Measurements from ENCODE around the gene ALKAL2. TPM values are rescaled to one million over a fixed set of nuclear protein-coding genes. Genes with fewer than 3 reads are reported as not detected.

The ALKAL2 gene
- polyA plus RNA-seq, 3 donors: 4.9 to 6.1 (median 6.1) TPM

DNA sequence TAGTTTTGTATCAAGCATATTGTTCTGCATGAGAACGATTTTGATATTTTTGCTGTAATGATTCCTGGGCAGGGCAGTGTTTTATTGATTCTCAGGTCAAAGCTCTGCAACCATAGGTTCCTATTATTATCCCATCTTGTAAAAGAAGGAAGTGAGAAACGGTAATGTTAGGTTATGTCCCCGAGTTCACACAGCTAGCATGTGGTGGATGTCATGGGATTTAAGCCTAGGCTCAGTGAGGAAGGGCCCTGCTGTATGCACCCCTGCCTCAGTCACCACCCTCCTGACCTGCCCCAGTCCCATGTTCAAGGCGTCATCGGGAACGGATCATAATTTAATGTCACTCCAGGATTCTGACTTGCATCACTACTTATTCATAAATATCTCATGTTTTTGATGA, 12.4 kb downstream of the ALKAL2 start:
- no peak for DNase-seq

DNA sequence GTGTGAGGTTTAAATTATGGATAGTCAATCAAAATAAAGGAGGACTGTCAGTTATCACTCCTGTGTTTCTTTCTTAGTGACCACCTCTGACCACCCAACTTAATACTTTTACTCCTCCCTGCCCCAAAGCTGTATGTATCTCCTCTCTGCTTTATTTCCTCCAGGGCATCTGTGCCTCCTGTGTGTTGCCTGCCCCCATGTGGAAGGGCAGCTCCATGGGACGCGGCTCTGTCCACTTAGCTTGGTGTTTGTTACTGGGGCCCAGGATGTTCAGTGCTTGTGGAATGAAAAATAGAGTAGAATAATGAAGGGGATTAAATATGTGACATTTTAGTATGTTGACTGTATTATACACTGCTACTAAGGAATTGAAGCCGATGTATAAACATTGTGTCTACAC, 13.4 kb downstream of the ALKAL2 start:
- DNase-seq: no peak

DNA sequence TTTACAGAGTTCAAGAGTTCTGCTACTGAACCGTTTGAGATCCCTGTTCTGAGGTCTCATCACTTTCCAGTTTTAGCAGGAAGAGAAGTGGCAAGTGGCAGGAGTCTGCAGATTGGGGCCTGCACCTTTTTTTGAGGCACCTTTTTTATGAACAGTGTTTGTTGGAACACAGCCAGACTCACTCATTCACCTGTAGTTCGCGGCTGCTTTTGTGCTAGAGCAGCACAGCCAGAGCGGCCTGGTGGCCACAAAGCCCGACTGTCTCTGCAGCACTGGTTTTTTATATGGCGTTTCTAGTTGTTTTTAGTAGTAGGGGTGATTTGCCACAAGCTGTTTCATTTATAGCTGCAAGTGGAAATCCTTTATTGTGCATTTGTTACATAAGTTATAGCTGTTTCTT, 14.6 kb downstream of the ALKAL2 start:
- no peak for DNase-seq

DNA sequence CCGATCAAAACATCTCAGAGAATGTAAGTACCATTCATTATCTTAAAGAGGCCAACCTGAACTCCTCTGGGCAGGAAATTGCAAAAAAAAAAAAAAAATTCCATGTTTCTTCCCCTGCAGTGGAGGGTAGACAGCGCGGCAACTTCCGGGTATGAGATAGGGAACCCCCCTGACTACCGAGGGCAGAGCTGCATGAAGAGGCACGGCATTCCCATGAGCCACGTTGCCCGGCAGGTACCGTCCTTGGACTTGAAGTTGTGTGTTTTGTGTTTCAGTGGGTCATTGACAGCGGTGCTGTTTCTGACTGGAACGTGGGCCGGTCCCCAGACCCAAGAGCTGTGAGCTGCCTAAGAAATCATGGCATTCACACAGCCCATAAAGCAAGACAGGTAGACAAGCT, 16.0 kb downstream of the ALKAL2 start:
- no peak for DNase-seq

DNA sequence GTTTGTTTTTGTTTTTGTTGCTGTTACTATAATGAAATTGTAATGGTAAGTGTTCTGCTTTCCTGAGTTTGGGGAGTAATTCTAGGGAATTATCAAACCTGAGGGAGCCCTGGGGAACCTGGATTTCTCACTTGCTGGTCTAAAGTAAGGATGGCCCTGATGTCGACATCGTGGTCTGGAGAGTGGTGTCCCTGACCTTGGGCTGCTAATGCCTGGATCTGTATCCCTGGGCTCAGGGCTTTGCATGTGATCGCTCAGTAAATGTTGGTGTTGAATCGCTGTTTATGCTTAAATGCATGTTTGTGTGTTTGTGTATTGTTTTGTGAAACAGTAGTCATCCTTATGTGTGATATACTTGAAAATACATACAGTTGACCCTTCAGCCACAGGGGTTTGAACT, 17.0 kb downstream of the ALKAL2 start:
- DNase-seq: no peak

DNA sequence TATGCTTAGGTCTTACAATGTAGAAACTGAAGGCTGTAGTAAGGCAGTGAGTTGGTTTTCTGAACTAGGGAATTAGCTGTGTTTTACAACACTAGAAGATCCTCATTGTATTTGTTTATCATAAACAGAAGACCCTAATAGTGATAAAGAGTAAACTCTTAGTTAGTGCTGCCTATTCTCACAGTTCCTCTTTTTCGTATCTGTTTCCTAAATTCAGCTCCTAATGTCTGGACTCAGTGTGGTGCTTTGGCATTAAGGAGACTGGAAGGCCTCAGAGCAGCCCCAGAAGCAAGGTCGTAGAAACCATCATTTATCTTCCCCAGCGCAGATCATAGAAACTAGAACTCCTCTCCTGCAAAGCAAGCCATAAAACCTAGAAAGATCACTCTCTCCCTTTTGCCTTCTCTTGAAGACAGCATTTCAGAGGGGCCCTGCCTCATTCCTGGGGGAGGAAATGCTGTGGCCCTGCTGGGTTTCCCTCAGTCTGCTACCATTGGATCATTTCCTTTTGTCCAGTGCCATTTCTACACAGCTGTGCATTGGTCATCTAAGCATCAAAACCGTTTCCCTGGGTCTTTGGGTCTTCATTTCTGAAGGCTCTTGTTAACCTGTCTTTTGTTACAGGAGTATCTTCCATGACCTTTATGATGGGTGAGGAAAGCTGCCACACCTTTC, 18.4 kb downstream of the ALKAL2 start:
- no peak for DNase-seq

DNA sequence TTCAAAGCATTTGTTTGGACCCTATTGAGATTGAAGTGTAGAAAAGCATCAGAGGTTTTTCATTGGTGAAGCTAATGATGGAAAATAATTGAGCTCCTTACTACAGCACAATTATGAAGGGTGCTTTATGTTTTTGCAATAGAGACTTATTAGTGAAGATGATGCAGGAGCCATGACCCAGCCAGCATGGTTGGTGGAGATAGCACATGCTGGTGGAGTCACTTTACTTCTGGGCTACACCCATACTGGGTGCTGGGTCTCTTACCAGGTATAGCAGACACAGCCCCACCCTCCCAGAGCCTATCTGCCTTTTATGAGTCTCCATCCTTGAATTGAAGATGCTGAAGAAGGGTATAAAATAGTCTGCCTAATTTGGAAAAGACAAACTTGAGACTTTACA, 19.6 kb downstream of the ALKAL2 start:
- no peak for DNase-seq

DNA sequence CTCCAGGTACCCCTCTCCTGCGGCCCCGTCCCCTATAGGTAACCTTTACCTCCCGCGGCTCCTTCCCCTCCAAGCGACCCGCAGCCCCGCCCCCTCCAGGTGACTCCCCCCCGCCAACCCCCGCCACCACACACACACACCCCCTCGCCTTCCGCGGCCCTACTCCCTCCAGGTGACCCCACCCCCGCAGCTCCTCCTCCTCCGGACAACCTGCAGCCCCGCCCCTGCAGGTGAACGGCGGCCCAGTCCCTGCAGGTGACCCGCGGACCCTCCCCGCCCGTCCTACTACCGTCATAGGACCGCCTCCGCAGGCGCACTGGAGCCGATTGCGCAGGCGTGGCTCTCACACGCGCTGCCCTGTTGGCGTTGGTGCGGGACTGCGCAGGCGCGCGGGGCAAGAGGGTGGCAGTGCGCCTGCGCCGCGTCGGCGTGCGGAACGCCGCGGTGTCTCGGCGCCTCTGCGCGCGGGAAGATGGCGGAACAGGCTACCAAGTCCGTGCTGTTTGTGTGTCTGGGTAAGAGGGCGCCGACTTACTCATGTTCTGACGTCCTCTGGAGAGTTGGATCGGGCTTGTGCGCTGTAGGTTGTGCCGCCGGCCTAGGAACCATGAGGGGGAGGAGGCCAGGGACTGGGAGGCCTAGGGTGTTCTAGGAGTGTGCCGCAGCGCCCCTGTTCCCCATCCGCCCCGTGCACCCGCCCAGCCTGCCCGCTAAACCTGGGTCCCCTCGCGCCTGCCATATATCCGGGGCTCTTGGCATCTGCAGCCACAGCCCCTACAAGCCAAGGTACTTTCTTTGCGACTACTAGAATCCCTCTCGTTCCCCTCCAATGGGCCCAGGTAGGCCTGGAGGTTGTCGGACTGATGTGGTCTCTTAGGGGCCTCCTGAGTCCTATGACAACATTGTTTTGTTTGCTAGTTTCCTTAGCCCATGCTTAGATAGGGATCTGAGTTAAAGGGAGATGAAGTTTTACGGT, 23.1 kb downstream of the ALKAL2 start, which contains the start of gene ACP1:
ACP1 (plus strand) TSS at position 455 of the 976 bp plus-strand sequence; CDS start at position 473, 18 bp downstream.
- DNase-seq: peak; percentile 96

DNA sequence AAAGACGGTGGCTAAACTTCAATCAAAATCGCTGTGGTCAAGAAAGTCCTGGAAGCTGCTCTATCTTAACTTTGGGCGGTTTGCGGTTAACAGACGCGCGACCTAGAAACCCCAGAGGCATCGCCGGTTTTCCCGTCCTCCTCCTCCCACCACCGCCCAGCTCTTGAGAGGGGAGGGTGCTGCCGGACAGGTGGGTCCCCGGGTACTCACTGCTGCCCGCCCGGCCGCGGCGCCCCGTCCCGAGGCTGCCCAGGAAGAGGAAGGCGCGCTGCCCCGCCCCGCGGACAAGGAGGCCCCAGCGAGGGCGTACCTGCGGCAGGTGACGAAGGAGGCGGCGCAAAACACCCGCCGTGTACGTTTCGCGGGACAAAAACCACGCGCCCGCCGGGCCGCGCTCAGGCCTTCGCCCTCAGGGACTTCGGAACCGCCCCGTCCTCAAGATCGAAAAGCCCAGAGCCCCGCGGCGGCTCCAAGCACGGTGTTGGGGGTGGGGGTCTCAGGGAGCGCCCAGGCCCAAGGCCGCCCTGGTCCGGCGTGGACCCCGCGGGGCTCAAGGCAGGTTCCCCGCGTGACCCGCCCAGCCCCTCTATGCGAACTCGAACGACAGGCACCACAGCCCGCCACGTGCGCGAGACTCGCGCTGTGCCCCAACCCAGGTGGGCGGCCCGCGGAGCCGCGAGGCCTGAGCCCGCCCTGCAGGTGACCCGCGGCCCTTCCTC, 24.0 kb downstream of the ALKAL2 start, which contains the start of gene SH3YL1:
SH3YL1 (minus strand) TSS at position 259 of the 719 bp plus-strand sequence; CDS start at position 211, 48 bp downstream.
- DNase-seq: no peak

DNA sequence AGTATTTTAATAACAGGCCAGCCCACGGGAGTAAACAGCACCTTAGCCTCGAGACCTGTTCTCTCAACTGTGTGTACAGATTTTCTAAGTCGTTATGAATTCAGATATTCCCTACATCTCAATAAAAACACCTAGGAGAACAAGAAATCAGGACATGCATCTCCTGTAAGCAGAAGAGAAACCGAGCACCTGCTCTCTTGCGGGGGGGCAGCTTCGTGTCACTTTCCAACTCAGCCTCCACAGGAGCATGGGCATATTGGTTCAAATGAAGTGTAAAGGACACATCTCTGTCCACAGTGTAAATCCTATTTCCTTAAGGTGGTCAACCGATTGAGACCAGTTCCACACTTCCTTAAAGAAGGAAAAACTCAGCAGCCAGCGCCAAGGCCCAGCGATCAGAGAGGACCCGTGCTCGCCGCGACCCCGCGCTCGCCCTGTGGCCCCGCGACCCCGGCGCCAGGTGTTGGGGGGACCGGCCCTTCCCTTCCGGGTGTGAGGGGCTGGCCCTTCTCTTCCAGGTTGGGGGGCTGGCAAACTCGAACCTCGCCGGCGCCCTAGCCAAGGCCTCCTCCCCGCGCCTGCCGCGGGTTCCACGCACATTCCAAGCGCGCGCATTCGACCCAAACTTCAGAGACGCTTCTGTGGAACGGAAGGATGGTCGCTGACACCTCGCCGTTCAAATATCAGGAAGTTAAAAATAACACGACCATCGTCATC, 24.7 kb downstream of the ALKAL2 start:
- no peak for DNase-seq

DNA sequence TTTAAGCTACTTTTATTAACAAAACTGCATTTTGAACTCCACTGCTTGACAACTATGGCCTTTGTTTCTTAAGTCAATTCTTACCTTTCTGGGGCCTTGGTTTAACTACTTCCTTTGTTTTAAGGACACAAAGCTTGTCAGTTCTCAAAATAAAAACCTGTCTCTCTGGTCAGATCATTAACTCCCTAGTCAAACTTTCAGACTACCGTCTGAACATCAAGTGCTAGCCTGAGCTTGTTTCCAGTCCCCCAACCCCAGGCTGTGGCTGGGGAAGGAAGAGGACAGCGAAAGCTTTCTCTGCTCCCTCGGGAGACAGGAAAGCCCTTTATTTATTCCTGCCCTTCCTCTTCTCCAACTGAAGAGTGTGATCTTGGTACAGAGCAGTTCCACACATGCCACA, 25.8 kb downstream of the ALKAL2 start:
- no peak for DNase-seq

DNA sequence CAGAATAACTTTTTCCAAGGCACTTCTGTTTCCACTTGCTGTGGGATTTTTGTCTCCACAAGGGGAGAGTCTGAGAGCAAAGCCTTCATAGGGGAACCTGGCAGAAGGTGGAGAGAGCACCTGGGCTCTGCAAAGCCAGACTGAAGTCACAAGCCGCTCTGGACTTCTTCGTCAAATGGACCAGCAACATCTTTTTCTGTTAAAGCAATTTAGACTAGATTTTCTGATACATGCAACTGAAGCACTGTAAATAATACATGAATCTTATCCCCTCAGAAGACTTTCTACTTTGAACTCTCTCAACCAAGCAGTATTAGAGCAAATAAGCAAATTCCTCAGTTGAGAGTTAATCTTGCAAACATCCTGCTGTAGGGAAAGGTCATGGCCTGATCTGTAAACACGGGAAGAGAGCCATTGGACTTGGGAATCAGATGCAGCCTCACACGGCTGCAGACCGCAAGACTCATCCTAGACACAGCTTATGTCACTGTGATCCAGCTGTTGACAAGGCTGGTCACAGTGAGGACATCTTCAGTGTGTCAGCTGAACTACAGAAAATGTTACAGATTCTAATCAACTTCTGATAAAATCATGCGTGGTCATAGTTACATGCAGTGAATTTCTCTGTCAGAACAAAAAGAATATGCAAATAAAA, 27.3 kb downstream of the ALKAL2 start:
- DNase-seq: peak; percentile 27

DNA sequence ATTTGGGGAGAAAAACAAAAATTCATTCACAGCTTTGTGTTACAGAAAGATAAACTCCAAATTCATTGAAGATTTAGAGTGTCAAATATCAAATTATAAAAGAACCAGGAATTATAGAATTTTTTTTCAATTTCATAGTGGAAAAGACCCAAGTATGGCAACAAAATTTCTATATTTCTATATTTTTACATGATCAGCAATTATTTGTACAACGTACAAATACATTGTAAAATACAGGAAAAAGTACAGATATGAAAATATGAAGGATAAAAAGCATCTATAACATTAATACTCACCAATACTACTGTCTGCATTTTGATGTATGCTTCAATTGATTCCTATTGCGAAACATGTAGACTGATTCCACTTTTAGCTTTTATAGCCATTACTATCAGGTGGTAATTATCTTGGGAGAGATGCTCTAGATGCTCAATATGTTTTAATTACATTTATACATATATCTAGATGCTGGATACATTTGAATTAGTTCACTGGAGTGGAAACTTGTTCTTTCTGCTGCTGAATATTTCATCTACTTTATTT, 28.0 kb downstream of the ALKAL2 start:
- no peak for DNase-seq

DNA sequence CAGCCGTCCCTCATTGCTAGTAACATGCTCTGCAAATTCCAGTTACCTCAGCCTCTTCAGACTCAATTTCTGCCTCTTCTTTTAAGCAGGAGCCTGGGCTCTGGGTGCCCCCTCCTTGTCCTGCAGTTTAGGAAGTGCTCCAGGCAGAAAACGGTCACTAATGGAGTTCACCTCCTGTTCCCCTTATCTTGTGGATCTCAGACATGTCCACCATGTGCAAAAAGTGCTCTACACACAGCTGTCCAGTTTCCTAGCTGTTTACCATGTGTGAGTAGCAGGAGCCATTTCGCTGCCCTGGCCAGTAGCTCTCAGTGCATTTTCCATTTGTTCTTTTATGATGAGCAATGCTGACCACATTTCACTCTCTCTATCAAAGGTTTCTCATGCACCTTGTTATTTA, 29.0 kb downstream of the ALKAL2 start:
- DNase-seq: no peak

DNA sequence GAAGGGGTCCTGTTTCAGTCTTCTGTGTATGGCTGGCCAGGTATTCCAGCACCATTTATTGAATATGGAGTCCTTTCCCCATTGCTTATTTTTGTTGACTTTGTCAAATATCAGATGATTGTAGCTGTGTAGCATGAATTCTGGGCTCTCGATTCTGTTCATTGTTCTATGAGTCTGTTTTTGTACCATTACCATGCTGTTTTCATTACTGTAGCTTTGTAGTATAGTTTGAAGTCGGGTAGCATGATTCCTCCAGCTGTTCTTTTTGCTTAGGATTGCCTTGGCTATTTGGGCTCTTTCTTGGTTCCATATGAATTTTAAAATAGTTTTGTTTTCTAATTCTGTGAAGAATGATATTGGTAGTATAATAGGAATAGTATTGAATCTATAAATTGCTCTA, 30.0 kb downstream of the ALKAL2 start:
- DNase-seq: no peak

DNA sequence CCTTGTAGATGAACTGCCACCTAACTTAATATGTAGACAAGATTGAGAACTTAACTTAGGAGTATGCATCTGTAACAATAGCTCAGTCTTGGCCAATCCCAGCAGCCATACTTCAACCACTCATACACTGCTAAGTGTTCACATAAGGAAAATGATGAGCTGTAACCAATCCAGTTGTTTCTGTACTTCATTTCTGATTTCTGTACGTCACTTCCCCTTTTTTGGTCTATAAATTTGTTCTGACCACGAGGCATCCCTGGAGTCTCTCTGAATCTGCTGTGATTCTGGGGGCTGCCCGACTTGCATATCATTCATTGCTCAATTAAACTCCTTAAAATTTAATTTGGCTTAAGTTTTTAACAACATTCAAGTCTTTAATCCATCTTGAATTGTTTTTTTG, 30.5 kb downstream of the ALKAL2 start:
- no peak for DNase-seq

DNA sequence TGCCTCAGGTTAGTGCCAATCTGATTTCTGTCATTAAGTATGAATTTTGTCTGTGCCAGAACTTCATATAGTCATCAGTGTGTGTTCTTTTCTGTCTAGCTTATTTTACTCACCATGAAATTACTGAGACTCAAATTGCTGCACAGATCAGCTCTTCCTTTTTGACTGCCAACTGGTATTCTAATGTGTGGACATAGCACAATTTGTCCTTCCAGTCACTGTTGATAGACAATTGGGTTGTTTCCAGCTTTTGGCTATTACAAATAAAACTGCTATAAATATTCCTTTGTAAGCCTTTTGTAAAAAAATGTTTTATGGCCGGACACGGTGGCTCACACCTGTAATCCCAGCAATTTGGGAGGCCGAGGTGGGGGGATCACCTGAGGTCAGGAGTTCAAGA, 31.8 kb downstream of the ALKAL2 start:
- DNase-seq: no peak

DNA sequence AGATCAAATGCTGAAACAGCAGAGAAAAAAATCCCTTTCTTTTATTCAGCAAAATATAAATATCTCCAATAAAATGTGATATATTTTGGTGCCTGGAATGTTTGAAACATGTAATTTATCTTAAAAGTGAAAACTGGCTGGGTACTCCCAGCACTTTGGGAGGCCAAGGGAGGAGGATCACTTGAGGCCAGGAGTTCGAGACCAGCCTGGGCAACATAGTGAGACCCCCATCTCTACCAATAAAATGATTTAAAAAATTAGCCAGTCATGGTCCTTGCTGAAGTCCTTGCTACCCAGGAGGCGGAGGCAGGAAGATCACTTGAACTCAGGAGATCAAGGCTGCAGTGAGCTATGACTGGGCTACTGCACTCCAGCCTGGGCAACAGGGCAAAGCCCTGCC, 32.7 kb downstream of the ALKAL2 start:
- no peak for DNase-seq

DNA sequence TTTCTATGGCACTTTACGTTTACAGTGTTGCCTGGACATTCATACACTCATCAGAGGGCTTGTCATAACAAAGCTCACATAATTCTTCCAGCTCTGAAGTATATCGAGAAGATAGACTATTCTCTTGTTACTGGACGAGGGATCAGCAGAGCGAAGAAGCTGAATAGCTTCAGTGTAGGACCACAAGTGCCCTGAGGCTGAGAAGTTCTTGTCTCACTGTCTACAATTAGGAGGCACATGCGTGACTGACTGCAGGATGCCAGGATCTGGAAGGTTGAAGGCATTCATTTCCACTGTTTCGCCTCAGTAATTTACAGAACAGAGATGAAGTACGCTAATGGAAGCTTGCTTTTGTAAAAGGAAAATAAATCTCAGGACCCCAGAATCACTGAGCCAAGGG, 33.6 kb downstream of the ALKAL2 start:
- DNase-seq: peak; percentile 42

DNA sequence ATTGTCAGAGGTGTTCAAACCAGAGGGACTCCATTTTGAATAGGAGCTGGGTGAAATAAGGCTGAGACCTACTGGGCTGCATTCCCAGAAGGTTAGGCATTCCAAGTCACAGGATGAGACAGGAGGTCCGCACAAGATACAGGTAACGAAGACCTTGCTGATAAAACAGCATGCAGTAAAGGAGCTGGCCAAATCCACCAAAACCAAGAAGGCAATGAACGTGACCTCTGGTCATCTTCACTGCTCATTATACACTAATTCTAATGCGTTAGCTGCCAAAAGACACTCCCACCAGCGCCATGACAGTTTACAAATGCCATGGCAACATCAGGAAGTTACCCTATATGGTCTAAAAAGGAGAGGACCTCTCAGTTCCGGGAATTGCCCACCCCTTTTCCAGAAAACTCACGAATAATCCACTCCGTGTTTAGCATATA, 34.7 kb downstream of the ALKAL2 start:
- no peak for DNase-seq
